HG03095 (cell line): ENCODE measurements around the gene CCN6.

Experiments
- ATAC-seq: cut with Tn5 transposase; IDR thresholded peaks from one replicate; pipeline ENCODE4 v1.9.1; 2021; ENCODE audit warnings: moderate library complexity; ENCODE audit not compliant: unreplicated experiment

Gene CCN6

GRCh38 chr6:112109262-112109661, 55.4 kb downstream of the CCN6 start:
- ATAC-seq, result no peak

GRCh38 chr6:112113431-112113830, 59.5 kb downstream of the CCN6 start:
- ATAC-seq, result no peak

- ATAC-seq, result no peak
Measured at GRCh38 chr6:112113918-112114317, 60.0 kb downstream of the CCN6 start.

- no peak for ATAC-seq
Measured at GRCh38 chr6:112114577-112115223, 60.8 kb downstream of the CCN6 start.

- ATAC-seq, result no peak
Measured at GRCh38 chr6:112116221-112116620, 62.3 kb downstream of the CCN6 start.

GRCh38 chr6:112117554-112117953, 63.6 kb downstream of the CCN6 start:
- ATAC-seq, result no peak

- no peak for ATAC-seq
Measured at GRCh38 chr6:112118034-112118433, 64.1 kb downstream of the CCN6 start.
